Measurements from ENCODE around the gene SNX9. TPM values are rescaled to one million over a fixed set of nuclear protein-coding genes. Genes with fewer than 3 reads are reported as not detected.

The SNX9 gene
- total RNA-seq, 1 donor from 2014 or later: 25.0 TPM

- ATAC-seq: no peak
- intact Hi-C loops (cut with DNase I): no loop called here
- H3K4me3 ChIP-seq: no peak overlapping the region
- no peak for DNase-seq
- H3K4me1 ChIP-seq: no peaks in the 10 kb centered on the region
- TF ChIP-seq, protein P1, sequence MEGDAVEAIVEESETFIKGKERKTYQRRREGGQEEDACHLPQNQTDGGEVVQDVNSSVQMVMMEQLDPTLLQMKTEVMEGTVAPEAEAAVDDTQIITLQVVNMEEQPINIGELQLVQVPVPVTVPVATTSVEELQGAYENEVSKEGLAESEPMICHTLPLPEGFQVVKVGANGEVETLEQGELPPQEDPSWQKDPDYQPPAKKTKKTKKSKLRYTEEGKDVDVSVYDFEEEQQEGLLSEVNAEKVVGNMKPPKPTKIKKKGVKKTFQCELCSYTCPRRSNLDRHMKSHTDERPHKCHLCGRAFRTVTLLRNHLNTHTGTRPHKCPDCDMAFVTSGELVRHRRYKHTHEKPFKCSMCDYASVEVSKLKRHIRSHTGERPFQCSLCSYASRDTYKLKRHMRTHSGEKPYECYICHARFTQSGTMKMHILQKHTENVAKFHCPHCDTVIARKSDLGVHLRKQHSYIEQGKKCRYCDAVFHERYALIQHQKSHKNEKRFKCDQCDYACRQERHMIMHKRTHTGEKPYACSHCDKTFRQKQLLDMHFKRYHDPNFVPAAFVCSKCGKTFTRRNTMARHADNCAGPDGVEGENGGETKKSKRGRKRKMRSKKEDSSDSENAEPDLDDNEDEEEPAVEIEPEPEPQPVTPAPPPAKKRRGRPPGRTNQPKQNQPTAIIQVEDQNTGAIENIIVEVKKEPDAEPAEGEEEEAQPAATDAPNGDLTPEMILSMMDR (IDR thresholded peaks at IDR 0.05): no peak
- no peaks in the 10 kb centered on the region for H3K36me3 ChIP-seq
- no peaks in the 10 kb centered on the region for H3K9me3 ChIP-seq
- H3K27me3 ChIP-seq: no peaks in the 10 kb centered on the region
- no peak overlapping the region for H3K27ac ChIP-seq
Observed at GRCh38 chr6:157976345-157977175, 153.5 kb downstream of the SNX9 start.

DNA sequence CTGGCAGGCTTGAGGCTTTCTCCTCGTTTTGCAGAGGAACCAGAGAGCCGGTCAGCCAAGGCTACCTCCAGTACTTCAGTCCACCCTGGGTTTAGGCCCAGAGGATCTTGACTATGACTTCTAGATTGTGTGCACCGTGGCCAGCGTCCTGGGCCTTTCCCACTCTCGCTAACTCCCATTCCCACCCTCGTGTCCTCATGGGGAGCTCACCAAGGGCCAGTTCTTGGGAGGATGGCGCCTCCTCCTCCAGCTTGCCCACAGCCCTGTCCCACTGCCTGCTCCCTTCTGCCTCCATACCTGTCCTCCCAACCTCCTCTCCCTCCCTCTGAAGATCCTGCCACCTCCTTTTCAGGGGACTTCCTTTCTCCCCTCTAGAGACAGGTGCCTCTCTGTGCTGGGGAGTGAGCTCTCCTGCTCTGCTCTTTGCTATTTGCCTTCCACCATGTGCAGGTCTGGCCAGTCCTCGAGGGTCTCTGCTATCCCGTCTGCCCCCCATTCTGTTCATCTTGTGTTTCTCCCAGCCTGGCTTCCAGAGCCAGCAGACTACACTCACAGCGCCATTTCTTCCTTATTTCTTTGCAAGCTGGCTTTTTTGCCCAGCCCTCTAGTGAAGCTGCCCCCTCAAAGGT lies 154.2 kb downstream of the SNX9 start:
- intact Hi-C loops (cut with DNase I): no loop called here
- Histone ChIP-seq H3K4me3 (no peak overlapping the region), H3K4me1 (peaks cover under 1% of the 10 kb centered on the region), H3K27me3 (no peaks in the 10 kb centered on the region), H3K9me3 (no peaks in the 10 kb centered on the region), H3K36me3 (no peaks in the 10 kb centered on the region), H3K27ac (no peak overlapping the region)
- TF ChIP-seq, protein P1 (IDR thresholded peaks at IDR 0.05): no peak
- ATAC-seq (no peak), DNase-seq (peak; percentile 42)

GRCh38 chr6:157978021-157978783 lies 155.2 kb downstream of the SNX9 start:
- Histone ChIP-seq H3K4me3 (no peak overlapping the region), H3K36me3 (no peaks in the 10 kb centered on the region), H3K4me1 (peaks cover 9% of the 10 kb centered on the region), H3K27ac (no peak overlapping the region), H3K9me3 (no peaks in the 10 kb centered on the region), H3K27me3 (no peaks in the 10 kb centered on the region)
- TF ChIP-seq, protein P1 (IDR thresholded peaks at IDR 0.05): no peak
- DNase-seq (no peak), ATAC-seq (no peak)
- intact Hi-C loops (cut with DNase I): no loop called here

DNA sequence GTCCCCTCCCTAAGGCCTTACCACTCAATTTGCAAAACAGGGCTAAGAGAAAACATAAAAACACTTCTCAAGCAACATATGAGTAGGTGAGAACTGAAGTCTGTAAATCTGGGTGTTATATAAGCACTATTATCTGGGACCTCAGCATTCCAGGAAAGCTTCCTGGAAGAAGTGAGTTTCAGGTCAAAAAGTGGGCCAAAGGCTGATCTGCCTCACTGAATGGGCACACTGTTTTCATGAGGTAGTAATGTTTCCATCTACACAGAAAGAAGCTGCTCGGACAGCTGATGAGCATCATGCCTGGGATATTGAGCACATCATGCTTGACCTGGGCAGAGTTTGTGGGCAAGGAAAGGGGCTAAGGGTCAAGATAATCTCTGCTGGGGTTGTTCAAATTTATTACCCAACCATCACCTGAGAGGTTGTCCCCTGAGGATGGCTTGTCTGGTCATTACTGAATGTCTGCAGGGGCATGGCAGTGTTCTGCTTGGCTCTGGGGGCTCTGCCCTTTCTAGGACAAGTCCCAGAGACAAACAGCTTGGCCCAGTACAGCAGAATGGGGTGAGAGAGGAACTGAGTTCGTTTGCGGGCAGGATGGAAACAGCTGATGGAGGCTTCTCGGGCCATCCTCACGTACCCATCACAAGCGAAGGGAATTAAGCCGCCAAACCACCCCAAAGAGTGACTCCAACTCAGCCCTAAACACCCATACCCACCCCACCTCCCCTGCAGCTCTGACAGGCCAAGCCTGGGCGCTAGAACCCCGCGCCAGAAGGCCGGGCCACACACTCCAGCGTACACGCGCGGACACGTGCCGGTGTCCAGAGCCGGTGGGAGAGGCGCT lies 157.5 kb downstream of the SNX9 start:
- Histone ChIP-seq H3K4me3 (peak overlapping the region; percentile 83), H3K9me3 (no peaks in the 10 kb centered on the region), H3K27ac (no peak overlapping the region), H3K36me3 (no peaks in the 10 kb centered on the region), H3K27me3 (no peaks in the 10 kb centered on the region), H3K4me1 (peaks cover 9% of the 10 kb centered on the region)
- intact Hi-C loops (cut with DNase I): loop anchor here (10.0 kb wide), 1 partner anchor 94 kb away; no protein-coding TSS in a partner anchor
- peak; percentile 67 for DNase-seq
- TF ChIP-seq, protein P1 (IDR thresholded peaks at IDR 0.05): no peak
- peak; percentile 12 for ATAC-seq

- ATAC-seq (no peak), DNase-seq (no peak)
- H3K9me3 ChIP-seq: no peaks in the 10 kb centered on the region
- TF ChIP-seq, protein P1 (IDR thresholded peaks at IDR 0.05): no peak
- peaks cover 9% of the 10 kb centered on the region for H3K4me1 ChIP-seq
- H3K36me3 ChIP-seq: no peaks in the 10 kb centered on the region
- no peaks in the 10 kb centered on the region for H3K27me3 ChIP-seq
- H3K27ac ChIP-seq: no peak overlapping the region
- peak overlapping the region; percentile 83 for H3K4me3 ChIP-seq
- intact Hi-C loops (cut with DNase I): loop anchor here (10.0 kb wide), 1 partner anchor 94 kb away; no protein-coding TSS in a partner anchor
Observed at GRCh38 chr6:157981132-157981394, 158.0 kb downstream of the SNX9 start.

All from upper lobe of right lung (tissue), 1 donor.